MCF 10A (cell line): Measurements from ENCODE around the gene RRP1B. TPM values are rescaled to one million over a fixed set of nuclear protein-coding genes. Genes with fewer than 3 reads are reported as not detected.
A peak's percentile ranks its signal among the peaks of the same experiment; 100 is the strongest.
"Not testable (repeated sequence)": the region's sequence is repeated elsewhere in the genome, so short reads cannot be mapped to it uniquely, and the experiment has no call there.

Source experiments
- BruUV-seq: library from RNA; stranded (reverse); fragments of 400-500 nt; replicated peaks from 2 replicates; lab custom pipeline; 2021; lab: Mats Ljungman, UMichigan
- CTCF ChIA-PET: fragments of 300-600 bp; sonication (Branson Sonifier 250); formaldehyde crosslinking; extraction: SDS; loops from one replicate; lab custom pipeline; 2021; ENCODE audit warnings: antibody characterized with exemption, inconsistent platforms; lab: Yijun Ruan, JAX
- POLR2A ChIA-PET: fragments of 300-600, 350-650 bp; sonication (Branson Sonifier 250); formaldehyde crosslinking; extraction: SDS; loops from one replicate; lab custom pipeline; 2020; ENCODE audit warnings: antibody characterized with exemption, inconsistent platforms; lab: Yijun Ruan, JAX
- DNase-seq: peaks from one replicate; pipeline ENCODE4 v3.0.0-alpha.2; 2018; ENCODE audit not compliant: unreplicated experiment
- H3K27ac Mint-ChIP-seq: one replicate; pipeline ENCODE4 v1.8.0; 2022; ENCODE audit warnings: mild to moderate bottlenecking, low read depth, mixed read lengths; ENCODE audit not compliant: unreplicated experiment
- H3K27me3 Mint-ChIP-seq: one replicate; pipeline ENCODE4 v1.8.0; 2022; ENCODE audit warnings: mixed read lengths; ENCODE audit not compliant: insufficient read depth, unreplicated experiment
- H3K36me3 Mint-ChIP-seq: one replicate; pipeline ENCODE4 v1.8.0; 2022; ENCODE audit warnings: mild to moderate bottlenecking, moderate library complexity, mixed read lengths; ENCODE audit not compliant: insufficient read depth, unreplicated experiment
- H3K4me1 Mint-ChIP-seq: one replicate; pipeline ENCODE4 v1.8.0; 2022; ENCODE audit warnings: mixed read lengths; ENCODE audit not compliant: insufficient read depth, unreplicated experiment
- H3K4me3 Mint-ChIP-seq: one replicate; pipeline ENCODE4 v1.8.0; 2022; ENCODE audit warnings: mild to moderate bottlenecking, moderate library complexity, mixed read lengths; ENCODE audit not compliant: unreplicated experiment
- H3K9me3 Mint-ChIP-seq: one replicate; pipeline ENCODE4 v1.8.0; 2022; ENCODE audit warnings: mixed read lengths; ENCODE audit not compliant: unreplicated experiment
- intact Hi-C: fragments of 100-400 bp; cut with micrococcal nuclease; formaldehyde crosslinking; loops from 2 replicates; pipeline ENCODE4 v1.14.1; 2022
- total RNA-seq: library from RNA; stranded (reverse); gene quantifications from 2 replicates; pipeline ENCODE4 v1.2.3, GENCODE V29; 2022
- TF ChIP-seq, protein P1 (sequence below): fragments of 200-600 bp; IDR thresholded peaks from one replicate; pipeline ENCODE4 v1.8.0; 2022; ENCODE audit warnings: antibody characterized with exemption, mild to moderate bottlenecking; ENCODE audit not compliant: unreplicated experiment

The RRP1B gene
- total RNA-seq, 1 experiment from 2014 or later, result 39.8 TPM

DNA sequence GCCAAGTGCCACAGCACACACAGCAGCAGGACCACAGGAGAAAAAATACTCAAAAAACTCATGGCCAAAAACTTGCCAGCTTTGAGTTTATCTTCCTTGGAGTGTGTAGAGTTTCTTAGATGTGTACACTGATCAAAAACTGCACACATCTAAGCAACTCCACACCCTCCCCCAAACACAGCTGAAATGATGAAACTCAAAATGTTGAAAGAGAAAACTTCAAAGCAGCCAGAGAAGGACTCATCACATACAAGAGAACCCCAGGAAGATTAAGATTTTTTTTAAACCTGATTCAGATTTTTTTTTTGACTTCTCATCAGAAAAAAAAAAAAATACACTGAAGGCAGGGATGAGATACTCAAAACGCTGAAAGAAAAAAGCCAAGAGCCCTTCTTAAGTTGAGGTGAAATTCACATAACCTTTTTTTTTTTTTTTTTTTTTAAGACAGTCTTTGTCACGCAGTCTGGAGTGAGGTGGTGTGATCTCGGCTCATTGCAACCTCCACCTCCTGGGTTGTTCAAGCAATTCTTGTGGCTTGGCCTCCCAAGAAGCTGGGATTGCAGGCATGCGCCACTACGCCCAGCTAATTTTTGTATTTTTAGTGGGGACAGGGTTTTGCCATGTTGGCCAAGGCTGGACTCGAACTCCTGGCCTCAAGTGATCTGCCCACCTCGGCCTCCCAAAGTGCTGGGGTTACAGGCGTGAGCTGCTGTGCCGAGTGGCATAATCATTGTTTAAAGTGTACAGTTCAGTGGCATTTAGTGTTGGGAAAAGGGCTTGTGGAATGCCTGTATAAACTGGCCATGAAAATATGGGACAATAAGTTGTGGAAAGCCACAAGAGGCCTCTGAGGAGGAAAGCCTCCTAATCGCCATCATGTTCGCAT is 38.6 kb downstream of the RRP1B start:
- peaks cover 11% of the 10 kb centered on the region for H3K4me1 Mint-ChIP-seq
- ChIA-PET CTCF (no interaction called here), POLR2A (interaction anchor here (0.6 to 1.2 kb wide), 3 partner anchors 13 to 805 kb away, joined by 4 read pairs; partner anchors contain the start of gene NDUFV3)
- no peak overlapping the region for H3K27ac Mint-ChIP-seq
- TF ChIP-seq, protein P1, sequence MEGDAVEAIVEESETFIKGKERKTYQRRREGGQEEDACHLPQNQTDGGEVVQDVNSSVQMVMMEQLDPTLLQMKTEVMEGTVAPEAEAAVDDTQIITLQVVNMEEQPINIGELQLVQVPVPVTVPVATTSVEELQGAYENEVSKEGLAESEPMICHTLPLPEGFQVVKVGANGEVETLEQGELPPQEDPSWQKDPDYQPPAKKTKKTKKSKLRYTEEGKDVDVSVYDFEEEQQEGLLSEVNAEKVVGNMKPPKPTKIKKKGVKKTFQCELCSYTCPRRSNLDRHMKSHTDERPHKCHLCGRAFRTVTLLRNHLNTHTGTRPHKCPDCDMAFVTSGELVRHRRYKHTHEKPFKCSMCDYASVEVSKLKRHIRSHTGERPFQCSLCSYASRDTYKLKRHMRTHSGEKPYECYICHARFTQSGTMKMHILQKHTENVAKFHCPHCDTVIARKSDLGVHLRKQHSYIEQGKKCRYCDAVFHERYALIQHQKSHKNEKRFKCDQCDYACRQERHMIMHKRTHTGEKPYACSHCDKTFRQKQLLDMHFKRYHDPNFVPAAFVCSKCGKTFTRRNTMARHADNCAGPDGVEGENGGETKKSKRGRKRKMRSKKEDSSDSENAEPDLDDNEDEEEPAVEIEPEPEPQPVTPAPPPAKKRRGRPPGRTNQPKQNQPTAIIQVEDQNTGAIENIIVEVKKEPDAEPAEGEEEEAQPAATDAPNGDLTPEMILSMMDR, result no peak
- no peak overlapping the region for H3K4me3 Mint-ChIP-seq
- intact Hi-C loops, result no loop called here
- no peaks in the 10 kb centered on the region for H3K27me3 Mint-ChIP-seq
- no TSS peak for BruUV-seq
- DNase-seq, result peak; percentile 39
- peaks cover 36% of the 10 kb centered on the region for H3K36me3 Mint-ChIP-seq
- no peaks in the 10 kb centered on the region for H3K9me3 Mint-ChIP-seq

DNA sequence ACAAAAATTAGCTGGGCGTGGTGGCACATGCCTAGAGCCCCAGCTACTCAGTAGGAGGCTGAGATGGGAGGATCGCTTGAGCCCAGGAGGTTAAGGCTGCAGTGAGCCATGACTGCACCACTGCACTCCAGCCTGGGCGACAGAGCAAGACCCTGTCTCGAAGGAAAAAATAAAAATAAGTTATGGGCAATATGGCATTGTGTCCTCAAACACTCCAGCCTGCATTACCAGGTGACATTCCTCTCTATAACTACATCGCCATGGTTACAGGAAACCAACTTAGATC is 40.1 kb downstream of the RRP1B start:
- H3K27me3 Mint-ChIP-seq, H3K27ac Mint-ChIP-seq, H3K9me3 Mint-ChIP-seq, H3K4me3 Mint-ChIP-seq, intact Hi-C loops, DNase-seq, BruUV-seq, CTCF ChIA-PET: not testable (repeated sequence)
- H3K36me3 Mint-ChIP-seq, result peaks cover 22% of the 10 kb centered on the region
- POLR2A ChIA-PET, result interaction anchor here (0.7 to 1.1 kb wide), 2 partner anchors 29 to 32 kb away, joined by 3 to 4 read pairs; no protein-coding TSS in a partner anchor
- peaks cover 11% of the 10 kb centered on the region for H3K4me1 Mint-ChIP-seq

DNA sequence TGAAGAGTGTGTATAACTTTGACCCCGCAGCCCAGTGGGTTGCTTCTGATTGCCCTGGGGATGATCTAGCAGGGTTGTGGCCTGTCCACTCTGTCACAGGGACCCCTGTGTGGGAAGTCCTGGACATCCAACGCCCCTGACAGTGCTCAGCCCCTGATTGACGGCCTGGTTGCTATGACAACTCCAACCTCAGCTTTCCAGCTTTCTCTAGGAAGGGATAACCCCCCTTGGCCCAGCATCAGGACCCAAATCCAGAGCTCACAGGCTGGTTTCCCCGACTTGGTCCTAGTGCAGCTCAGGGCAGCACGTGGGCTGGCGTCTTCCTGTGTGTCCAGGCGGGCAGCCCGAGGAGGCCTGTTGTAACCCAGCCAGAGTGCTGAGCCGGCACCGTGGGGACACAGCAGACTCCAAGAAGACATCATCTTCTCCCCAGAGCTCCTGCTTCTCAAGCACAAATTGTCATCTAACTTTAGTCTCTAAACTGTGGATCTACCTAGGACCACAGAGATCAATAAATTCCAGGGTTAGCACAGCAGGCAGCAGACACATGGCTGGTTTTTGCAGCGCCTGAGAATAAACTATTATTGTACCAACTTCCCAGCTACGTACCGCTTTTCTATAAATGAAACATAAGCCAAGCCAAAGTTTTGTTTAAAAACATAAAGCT is 40.7 kb downstream of the RRP1B start:
- Mint-ChIP-seq H3K4me1 (peaks cover 11% of the 10 kb centered on the region), H3K9me3 (no peaks in the 10 kb centered on the region), H3K27me3 (no peaks in the 10 kb centered on the region), H3K27ac (no peak overlapping the region), H3K36me3 (peaks cover 17% of the 10 kb centered on the region), H3K4me3 (no peak overlapping the region)
- TF ChIP-seq, protein P1, result no peak
- no TSS peak for BruUV-seq
- ChIA-PET POLR2A (interaction anchor here (0.5 to 1.1 kb wide), 5 partner anchors 28 to 503 kb away, joined by 3 to 4 read pairs (median 3); no protein-coding TSS in a partner anchor), CTCF (interaction anchor here (0.8 kb wide), 1 partner anchor 10 kb away, joined by 3 read pairs; no protein-coding TSS in a partner anchor)
- intact Hi-C loops, result no loop called here
- no peak for DNase-seq

DNA sequence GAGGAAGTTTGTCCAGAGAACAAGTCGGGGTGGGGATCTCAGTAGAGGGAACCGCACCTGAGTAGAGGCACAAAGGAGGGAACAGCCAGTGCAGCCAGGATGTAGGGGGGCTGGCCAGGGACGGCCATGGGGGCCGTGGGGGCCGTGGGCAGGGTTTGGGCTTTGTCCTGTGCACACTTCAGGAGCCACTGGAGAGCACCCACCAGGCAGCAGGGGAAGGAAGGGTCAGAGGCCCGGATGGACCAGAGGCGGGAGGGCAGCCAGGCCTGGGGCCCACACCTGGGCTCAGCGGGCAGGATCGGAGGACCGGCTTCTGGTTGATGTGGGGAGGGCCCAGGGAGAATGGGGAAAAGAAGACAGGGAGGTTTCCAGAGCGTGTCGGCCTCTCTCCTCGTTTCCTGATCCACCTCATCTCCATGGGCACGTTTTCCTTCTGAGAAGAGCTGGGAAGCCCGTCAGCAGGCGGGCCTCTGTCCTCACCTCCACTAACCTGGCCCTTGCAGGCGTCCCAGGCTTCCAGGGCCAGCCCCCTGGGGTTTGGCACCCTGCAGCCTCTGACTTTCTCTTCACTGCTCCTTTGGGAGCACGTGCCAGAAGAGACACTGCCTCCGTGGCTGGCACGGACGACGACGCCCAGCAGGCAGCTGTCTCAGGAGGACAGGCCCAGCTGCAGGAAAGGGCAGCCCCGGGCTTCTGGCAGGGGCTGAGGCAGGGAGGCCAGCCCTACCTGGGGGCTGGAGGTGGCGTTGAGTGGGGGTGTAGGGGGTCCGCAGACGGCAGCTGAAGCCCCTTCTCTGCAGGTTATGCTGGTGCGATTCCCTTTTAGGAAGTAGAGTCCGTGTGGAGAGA is 42.8 kb downstream of the RRP1B start:
- ChIA-PET POLR2A (interaction anchor here (0.8 to 1.7 kb wide), 2 partner anchors 8 to 27 kb away, joined by 4 to 5 read pairs; no protein-coding TSS in a partner anchor), CTCF (interaction anchor here (0.9 kb wide), 1 partner anchor 21 kb away, joined by 4 read pairs; no protein-coding TSS in a partner anchor)
- Mint-ChIP-seq H3K9me3 (no peaks in the 10 kb centered on the region), H3K27me3 (no peaks in the 10 kb centered on the region), H3K36me3 (no peaks in the 10 kb centered on the region), H3K4me1 (peaks cover 11% of the 10 kb centered on the region), H3K27ac (no peak overlapping the region), H3K4me3 (no peak overlapping the region)
- BruUV-seq, result no TSS peak
- intact Hi-C loops, result no loop called here
- TF ChIP-seq, protein P1, result no peak
- no peak for DNase-seq
